PC-9 (cell line): ENCODE data around the gene ZFP36L1. TPM values are rescaled to one million over a fixed set of nuclear protein-coding genes. Genes with fewer than 3 reads are reported as not detected.

Source experiments
- BruUV-seq: library from RNA; stranded (reverse); fragments of 400-500 nt; replicated peaks from 2 replicates; lab custom pipeline; 2021; lab: Mats Ljungman, UMichigan
- CTCF ChIA-PET: fragments of 300-600 bp; sonication (Branson Sonifier 250); formaldehyde crosslinking; loops from one replicate; lab custom pipeline; 2022; ENCODE audit warnings: antibody characterized with exemption; lab: Charles Lee
- POLR2A ChIA-PET: fragments of 300-600 bp; sonication (Branson Sonifier 250); formaldehyde crosslinking; loops from one replicate; lab custom pipeline; 2022; ENCODE audit warnings: antibody characterized with exemption; ENCODE audit not compliant: unreplicated experiment; lab: Charles Lee
- DNase-seq, 2 experiments: peaks; one replicate each; pipeline versions ENCODE4 v3.0.0 to v3.0.0-alpha.2; 2015 to 2022; ENCODE audit warnings: mixed read lengths in 1 of 2
- H2AFZ ChIP-seq: fragments of 200-600 bp; sonication (generic); 2 replicates; pipeline ENCODE4 v1.8.1; 2017; ENCODE audit warnings: antibody characterized with exemption
- H3F3A ChIP-seq: fragments of 200-600 bp; sonication (generic); 2 replicates; pipeline ENCODE4 v1.8.1; 2017; ENCODE audit warnings: antibody characterized with exemption, mild to moderate bottlenecking, low read depth; ENCODE audit not compliant: insufficient read depth
- H3K27ac ChIP-seq: fragments of 200-600 bp; sonication (generic); 2 replicates; pipeline ENCODE4 v1.6.1; 2016; ENCODE audit warnings: mixed run types
- H3K27me3 ChIP-seq: fragments of 200-600 bp; sonication (generic); 2 replicates; pipeline ENCODE4 v1.6.1; 2016; ENCODE audit warnings: low read depth, mixed run types; ENCODE audit not compliant: insufficient read depth
- H3K36me3 ChIP-seq: fragments of 200-600 bp; sonication (generic); 2 replicates; pipeline ENCODE4 v1.6.1; 2016; ENCODE audit warnings: low read depth, mixed run types
- H3K4me1 ChIP-seq: fragments of 200-600 bp; sonication (generic); replicated peaks from 2 replicates; pipeline ENCODE4 v1.6.1; 2016; ENCODE audit warnings: mixed run types; ENCODE audit not compliant: insufficient read depth
- H3K4me2 ChIP-seq: fragments of 200-600 bp; sonication (generic); 2 replicates; pipeline ENCODE4 v1.6.1; 2017; ENCODE audit warnings: mixed run types
- H3K4me3 ChIP-seq: fragments of 200-600 bp; sonication (generic); 2 replicates; pipeline ENCODE4 v1.6.1; 2016; ENCODE audit warnings: mixed run types
- H3K79me2 ChIP-seq: fragments of 200-600 bp; sonication (generic); 2 replicates; pipeline ENCODE4 v1.6.1; 2017; ENCODE audit warnings: low read depth, mixed run types
- H3K9me2 ChIP-seq: fragments of 200-600 bp; sonication (generic); 2 replicates; pipeline ENCODE4 v1.8.1; 2017; ENCODE audit warnings: mild to moderate bottlenecking; ENCODE audit not compliant: insufficient read depth
- H3K9me3 ChIP-seq: fragments of 200-600 bp; sonication (generic); 2 replicates; pipeline ENCODE4 v1.8.1; 2016; ENCODE audit warnings: low read depth; ENCODE audit not compliant: insufficient read depth
- H4K20me1 ChIP-seq: fragments of 200-600 bp; sonication (generic); 2 replicates; pipeline ENCODE4 v1.8.1; 2017; ENCODE audit not compliant: insufficient read depth
- CTCF ChIP-seq: fragments of 200-600 bp; sonication (generic); conservative IDR thresholded peaks from 2 replicates; pipeline ENCODE4 v1.6.1; 2017; ENCODE audit warnings: mixed run types, antibody characterized with exemption, mild to moderate bottlenecking, moderate library complexity
- EZH2 ChIP-seq: fragments of 200-600 bp; sonication (generic); IDR thresholded peaks from 2 replicates; pipeline ENCODE4 v1.8.0; 2017; ENCODE audit warnings: antibody characterized with exemption, low read depth
- intact Hi-C: fragments of 100-400 bp; cut with micrococcal nuclease; formaldehyde crosslinking; loops from one replicate; pipeline ENCODE4 v1.10.0; 2022; ENCODE audit not compliant: unreplicated experiment
- total RNA-seq: library from RNA; stranded (reverse); gene quantifications from 2 replicates; pipeline ENCODE4 v1.2.3, GENCODE V29; 2021

Gene ZFP36L1
- total RNA-seq, 1 experiment from 2014 or later: 179 TPM

GRCh38 chr14:68779761-68780323 is 13.0 kb downstream of the ZFP36L1 start:
- H3K4me1 ChIP-seq: peaks cover 30% of the 10 kb centered on the region
- H3K4me3 ChIP-seq: no peak overlapping the region
- H4K20me1 ChIP-seq: no peaks in the 10 kb centered on the region
- peaks cover 33% of the 10 kb centered on the region for H3F3A ChIP-seq
- no peak overlapping the region for H3K4me2 ChIP-seq
- H3K9me3 ChIP-seq: no peaks in the 10 kb centered on the region
- no peak overlapping the region for H3K27ac ChIP-seq
- DNase-seq: peak in 1 of 2 experiments; percentile 34
- ChIA-PET CTCF (no interaction called here), POLR2A (interaction anchor here (0.6 to 0.7 kb wide), 2 partner anchors 16 to 557 kb away, joined by 3 read pairs; no protein-coding TSS in a partner anchor)
- H3K27me3 ChIP-seq: no peaks in the 10 kb centered on the region
- H2AFZ ChIP-seq: no peak overlapping the region
- no peaks in the 10 kb centered on the region for H3K9me2 ChIP-seq
- BruUV-seq: no TSS peak
- intact Hi-C loops: no loop called here
- TF ChIP-seq EZH2 (no peak), CTCF (no peak)
- H3K36me3 ChIP-seq: no peaks in the 10 kb centered on the region
- no peaks in the 10 kb centered on the region for H3K79me2 ChIP-seq

GRCh38 chr14:68777644-68778043 is 15.2 kb downstream of the ZFP36L1 start:
- no peaks in the 10 kb centered on the region for H4K20me1 ChIP-seq
- no TSS peak for BruUV-seq
- no peak overlapping the region for H3K4me2 ChIP-seq
- intact Hi-C loops: no loop called here
- DNase-seq: no peak
- peaks cover 39% of the 10 kb centered on the region; the same call in 1 of the 2 replicates for H3F3A ChIP-seq
- no peaks in the 10 kb centered on the region for H3K9me2 ChIP-seq
- no peak overlapping the region for H2AFZ ChIP-seq
- no peak for TF ChIP-seq CTCF
- TF ChIP-seq EZH2: no peak
- POLR2A ChIA-PET: interaction anchor here (0.5 to 0.6 kb wide), 2 partner anchors 143 to 194 kb away, joined by 4 to 9 read pairs; no protein-coding TSS in a partner anchor
- no peaks in the 10 kb centered on the region for H3K36me3 ChIP-seq
- no peaks in the 10 kb centered on the region for H3K9me3 ChIP-seq
- no peaks in the 10 kb centered on the region for H3K79me2 ChIP-seq
- H3K27ac ChIP-seq: no peak overlapping the region
- CTCF ChIA-PET: no interaction called here
- no peak overlapping the region for H3K4me3 ChIP-seq
- peaks cover 34% of the 10 kb centered on the region for H3K4me1 ChIP-seq
- no peaks in the 10 kb centered on the region for H3K27me3 ChIP-seq

GRCh38 chr14:68775614-68776126 is 17.2 kb downstream of the ZFP36L1 start:
- no peaks in the 10 kb centered on the region for H3K27me3 ChIP-seq
- H3K9me2 ChIP-seq: no peaks in the 10 kb centered on the region
- H3K9me3 ChIP-seq: no peaks in the 10 kb centered on the region
- peaks cover 37% of the 10 kb centered on the region; the same call in 1 of the 2 replicates for H3F3A ChIP-seq
- no peaks in the 10 kb centered on the region for H4K20me1 ChIP-seq
- H3K79me2 ChIP-seq: no peaks in the 10 kb centered on the region
- peaks cover 34% of the 10 kb centered on the region for H3K4me1 ChIP-seq
- CTCF ChIA-PET: no interaction called here
- BruUV-seq: no TSS peak
- TF ChIP-seq EZH2 (no peak), CTCF (peak; percentile 40; the same call in 1 of the 2 replicates)
- no peak overlapping the region for H3K4me3 ChIP-seq
- H2AFZ ChIP-seq: no peak overlapping the region
- H3K27ac ChIP-seq: peak overlapping the region; percentile 88
- POLR2A ChIA-PET: no interaction called here
- no peaks in the 10 kb centered on the region for H3K36me3 ChIP-seq
- intact Hi-C loops: no loop called here
- no peak overlapping the region for H3K4me2 ChIP-seq
- DNase-seq: no peak
